WTC11 (cell line): ENCODE data around the gene FGF6. TPM values are rescaled to one million over a fixed set of nuclear protein-coding genes. Genes with fewer than 3 reads are reported as not detected.

Source experiments
- ATAC-seq: fragments of 200-7000 bp; cut with Tn5 transposase; 2 replicates; pipeline ENCODE4 v1.10.0; 2021; ENCODE audit warnings: mild to moderate bottlenecking, moderate library complexity
- CTCF ChIA-PET: fragments of 300-600 bp; sonication (Branson Sonifier 250); formaldehyde crosslinking; loops from one replicate; lab custom pipeline; 2021; ENCODE audit warnings: antibody characterized with exemption; lab: Charles Lee
- POLR2A ChIA-PET: fragments of 350-600 bp; sonication (Branson Sonifier 250); formaldehyde crosslinking; loops from one replicate; lab custom pipeline; 2021; ENCODE audit warnings: antibody characterized with exemption; lab: Charles Lee
- DNase-seq: peaks from one replicate; pipeline ENCODE4 v3.0.0; 2021; ENCODE audit warnings: low spot score
- H3K27ac Mint-ChIP-seq: 2 replicates; pipeline ENCODE4 v1.8.0; 2021; ENCODE audit warnings: mixed read lengths
- H3K27me3 Mint-ChIP-seq: 2 replicates; pipeline ENCODE4 v1.8.0; 2021; ENCODE audit warnings: low read depth, mild to moderate bottlenecking, moderate library complexity, mixed read lengths
- H3K36me3 Mint-ChIP-seq: 2 replicates; pipeline ENCODE4 v1.8.0; 2021; ENCODE audit warnings: mixed read lengths
- H3K4me1 Mint-ChIP-seq: 2 replicates; pipeline ENCODE4 v1.8.0; 2022; ENCODE audit warnings: mixed read lengths
- H3K4me3 Mint-ChIP-seq: 2 replicates; pipeline ENCODE4 v1.8.0; 2021; ENCODE audit warnings: mild to moderate bottlenecking, moderate library complexity, mixed read lengths
- H3K9me3 Mint-ChIP-seq: 2 replicates; pipeline ENCODE4 v1.8.0; 2021; ENCODE audit warnings: mixed read lengths
- ESRRA ChIP-seq: sonication (generic); formaldehyde crosslinking; IDR thresholded peaks from 2 replicates; pipeline ENCODE4 v1.8.1; 2022; ENCODE audit warnings: mild to moderate bottlenecking, missing genetic modification reagents, borderline replicate concordance
- FOXJ3 ChIP-seq: sonication (generic); formaldehyde crosslinking; IDR thresholded peaks from 2 replicates; pipeline ENCODE4 v1.9.0; 2021; ENCODE audit warnings: missing genetic modification reagents, mild to moderate bottlenecking, borderline replicate concordance
- FOXP1 ChIP-seq: sonication (generic); formaldehyde crosslinking; IDR thresholded peaks from 2 replicates; pipeline ENCODE4 v1.8.0; 2022; ENCODE audit warnings: missing genetic modification reagents, mild to moderate bottlenecking, moderate library complexity, borderline replicate concordance
- JAZF1 ChIP-seq: fragments of 250-450 bp; sonication (Bioruptor Pico); IDR thresholded peaks from 2 replicates; pipeline ENCODE4 v1.9.0; 2021; ENCODE audit warnings: moderate library complexity, mild to moderate bottlenecking, inconsistent platforms
- OVOL2 ChIP-seq: fragments of 250-450 bp; sonication (Bioruptor Pico); IDR thresholded peaks from 2 replicates; pipeline ENCODE4 v1.9.0; 2021; ENCODE audit warnings: mild to moderate bottlenecking, borderline replicate concordance
- RELA ChIP-seq: sonication (generic); formaldehyde crosslinking; IDR thresholded peaks from 2 replicates; pipeline ENCODE4 v1.8.1; 2022; ENCODE audit warnings: missing genetic modification reagents, mild to moderate bottlenecking, borderline replicate concordance
- SOX15 ChIP-seq: fragments of 250-450 bp; sonication (Bioruptor Pico); IDR thresholded peaks from 2 replicates; pipeline ENCODE4 v1.9.0; 2021; ENCODE audit warnings: mild to moderate bottlenecking
- ZBTB21 ChIP-seq: sonication (generic); formaldehyde crosslinking; IDR thresholded peaks from 2 replicates; pipeline ENCODE4 v1.8.1; 2023; ENCODE audit warnings: mild to moderate bottlenecking, missing genetic modification reagents, borderline replicate concordance
- ZNF317 ChIP-seq: sonication (generic); formaldehyde crosslinking; IDR thresholded peaks from 2 replicates; pipeline ENCODE4 v1.8.1; 2023; ENCODE audit warnings: low read depth, mild to moderate bottlenecking, moderate library complexity, missing genetic modification reagents, borderline replicate concordance
- total RNA-seq: library from RNA; stranded (reverse); gene quantifications from 3 replicates; pipeline ENCODE4 v1.2.3, GENCODE V29; 2021
- TF ChIP-seq, protein P1 (sequence below): fragments of 250-450 bp; sonication (Bioruptor Pico); IDR thresholded peaks from 2 replicates; pipeline ENCODE4 v1.9.0; 2021; ENCODE audit warnings: moderate library complexity, mild to moderate bottlenecking, inconsistent platforms, borderline replicate concordance
- TF ChIP-seq, protein P2 (sequence below): sonication (generic); formaldehyde crosslinking; IDR thresholded peaks from 2 replicates; pipeline ENCODE4 v1.8.1; 2023; ENCODE audit warnings: mild to moderate bottlenecking, missing genetic modification reagents
- TF ChIP-seq, protein P3 (sequence below): fragments of 200-600 bp; IDR thresholded peaks from 2 replicates; pipeline ENCODE4 v1.8.0; 2022; ENCODE audit warnings: antibody characterized with exemption
- TF ChIP-seq, protein P4 (sequence below): fragments of 250-450 bp; sonication (Bioruptor Pico); IDR thresholded peaks from 2 replicates; pipeline ENCODE4 v1.9.0; 2021; ENCODE audit warnings: mild to moderate bottlenecking
- TF ChIP-seq, protein P5 (sequence below): sonication (generic); formaldehyde crosslinking; IDR thresholded peaks from 2 replicates; pipeline ENCODE4 v1.8.0; 2022; ENCODE audit warnings: missing genetic modification reagents
- TF ChIP-seq, protein P6 (sequence below): sonication (generic); formaldehyde crosslinking; IDR thresholded peaks from 2 replicates; pipeline ENCODE4 v1.8.1; 2022; ENCODE audit warnings: mild to moderate bottlenecking, moderate library complexity, missing genetic modification reagents

FGF6 gene
- total RNA-seq, 1 experiment from 2014 or later, result not detected

DNA sequence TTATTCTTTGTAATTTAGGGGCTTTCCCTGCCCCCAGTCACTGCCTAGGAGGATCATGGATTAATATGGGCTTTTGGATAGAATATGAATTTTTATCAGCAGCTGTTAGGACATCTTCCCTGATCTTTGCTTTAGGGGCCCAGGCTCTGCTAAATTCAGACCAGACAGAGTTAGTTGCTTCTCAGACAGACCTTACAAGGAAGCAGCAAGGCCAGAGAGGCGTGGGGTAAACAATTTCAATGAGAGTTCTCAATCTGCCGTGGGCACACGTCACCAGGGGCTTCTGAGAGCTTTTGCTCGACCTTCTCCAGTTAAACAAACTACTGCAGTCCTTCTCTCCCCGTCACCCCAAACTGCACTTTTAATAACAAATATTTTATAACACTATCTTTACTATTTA is 27.7 kb downstream of the FGF6 start:
- CTCF ChIA-PET, result interaction anchor here (0.7 to 3.5 kb wide), 4 partner anchors 13 to 440 kb away, joined by 3 to 20 read pairs (median 4); no protein-coding TSS in a partner anchor
- H3K4me1 Mint-ChIP-seq, result peaks cover 3% of the 10 kb centered on the region; the same call in 1 of the 2 replicates
- no peak overlapping the region for H3K4me3 Mint-ChIP-seq
- TF ChIP-seq JAZF1 (CRISPR knock-in tag) (no peak), SOX15 (no peak), ESRRA (no peak), RELA (CRISPR knock-in tag) (no peak), ZNF317 (CRISPR knock-in tag) (no peak), FOXP1 (CRISPR knock-in tag) (no peak)
- TF ChIP-seq, protein P1, sequence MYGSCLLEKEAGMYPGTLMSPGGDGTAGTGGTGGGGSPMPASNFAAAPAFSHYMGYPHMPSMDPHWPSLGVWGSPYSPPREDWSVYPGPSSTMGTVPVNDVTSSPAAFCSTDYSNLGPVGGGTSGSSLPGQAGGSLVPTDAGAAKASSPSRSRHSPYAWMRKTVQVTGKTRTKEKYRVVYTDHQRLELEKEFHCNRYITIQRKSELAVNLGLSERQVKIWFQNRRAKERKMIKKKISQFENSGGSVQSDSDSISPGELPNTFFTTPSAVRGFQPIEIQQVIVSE (CRISPR knock-in tag), result no peak
- TF ChIP-seq, protein P2, sequence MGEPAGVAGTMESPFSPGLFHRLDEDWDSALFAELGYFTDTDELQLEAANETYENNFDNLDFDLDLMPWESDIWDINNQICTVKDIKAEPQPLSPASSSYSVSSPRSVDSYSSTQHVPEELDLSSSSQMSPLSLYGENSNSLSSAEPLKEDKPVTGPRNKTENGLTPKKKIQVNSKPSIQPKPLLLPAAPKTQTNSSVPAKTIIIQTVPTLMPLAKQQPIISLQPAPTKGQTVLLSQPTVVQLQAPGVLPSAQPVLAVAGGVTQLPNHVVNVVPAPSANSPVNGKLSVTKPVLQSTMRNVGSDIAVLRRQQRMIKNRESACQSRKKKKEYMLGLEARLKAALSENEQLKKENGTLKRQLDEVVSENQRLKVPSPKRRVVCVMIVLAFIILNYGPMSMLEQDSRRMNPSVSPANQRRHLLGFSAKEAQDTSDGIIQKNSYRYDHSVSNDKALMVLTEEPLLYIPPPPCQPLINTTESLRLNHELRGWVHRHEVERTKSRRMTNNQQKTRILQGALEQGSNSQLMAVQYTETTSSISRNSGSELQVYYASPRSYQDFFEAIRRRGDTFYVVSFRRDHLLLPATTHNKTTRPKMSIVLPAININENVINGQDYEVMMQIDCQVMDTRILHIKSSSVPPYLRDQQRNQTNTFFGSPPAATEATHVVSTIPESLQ (CRISPR knock-in tag), result no peak
- TF ChIP-seq, protein P3, sequence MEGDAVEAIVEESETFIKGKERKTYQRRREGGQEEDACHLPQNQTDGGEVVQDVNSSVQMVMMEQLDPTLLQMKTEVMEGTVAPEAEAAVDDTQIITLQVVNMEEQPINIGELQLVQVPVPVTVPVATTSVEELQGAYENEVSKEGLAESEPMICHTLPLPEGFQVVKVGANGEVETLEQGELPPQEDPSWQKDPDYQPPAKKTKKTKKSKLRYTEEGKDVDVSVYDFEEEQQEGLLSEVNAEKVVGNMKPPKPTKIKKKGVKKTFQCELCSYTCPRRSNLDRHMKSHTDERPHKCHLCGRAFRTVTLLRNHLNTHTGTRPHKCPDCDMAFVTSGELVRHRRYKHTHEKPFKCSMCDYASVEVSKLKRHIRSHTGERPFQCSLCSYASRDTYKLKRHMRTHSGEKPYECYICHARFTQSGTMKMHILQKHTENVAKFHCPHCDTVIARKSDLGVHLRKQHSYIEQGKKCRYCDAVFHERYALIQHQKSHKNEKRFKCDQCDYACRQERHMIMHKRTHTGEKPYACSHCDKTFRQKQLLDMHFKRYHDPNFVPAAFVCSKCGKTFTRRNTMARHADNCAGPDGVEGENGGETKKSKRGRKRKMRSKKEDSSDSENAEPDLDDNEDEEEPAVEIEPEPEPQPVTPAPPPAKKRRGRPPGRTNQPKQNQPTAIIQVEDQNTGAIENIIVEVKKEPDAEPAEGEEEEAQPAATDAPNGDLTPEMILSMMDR, result no peak
- TF ChIP-seq, protein P4, sequence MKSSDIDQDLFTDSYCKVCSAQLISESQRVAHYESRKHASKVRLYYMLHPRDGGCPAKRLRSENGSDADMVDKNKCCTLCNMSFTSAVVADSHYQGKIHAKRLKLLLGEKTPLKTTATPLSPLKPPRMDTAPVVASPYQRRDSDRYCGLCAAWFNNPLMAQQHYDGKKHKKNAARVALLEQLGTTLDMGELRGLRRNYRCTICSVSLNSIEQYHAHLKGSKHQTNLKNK (CRISPR knock-in tag), result no peak
- POLR2A ChIA-PET, result no interaction called here
- no peak for DNase-seq
- ATAC-seq, result no peak
- no peaks in the 10 kb centered on the region for H3K36me3 Mint-ChIP-seq
- no peaks in the 10 kb centered on the region for H3K27me3 Mint-ChIP-seq
- H3K9me3 Mint-ChIP-seq, result no peaks in the 10 kb centered on the region; the same call in 1 of the 2 replicates
- no peak overlapping the region for H3K27ac Mint-ChIP-seq

DNA sequence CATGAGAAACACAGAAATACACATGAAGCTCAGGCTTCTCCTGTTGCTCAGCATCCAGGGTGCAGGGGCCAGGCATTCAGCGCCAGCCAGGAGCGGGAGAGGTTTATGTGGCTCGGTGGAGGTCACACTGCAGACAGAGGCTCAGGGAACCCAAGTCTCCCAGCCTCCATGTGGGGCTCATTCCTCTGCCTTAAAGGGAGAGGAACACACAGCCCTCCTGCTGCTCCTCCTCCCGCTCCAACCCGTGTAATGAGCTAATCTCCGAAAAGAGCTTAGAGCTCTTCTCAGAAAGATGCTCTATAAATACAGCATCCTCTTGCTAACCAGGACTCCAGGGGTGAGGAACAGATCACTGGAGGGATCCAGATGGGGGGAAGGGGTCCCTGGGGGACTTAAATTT is 28.2 kb downstream of the FGF6 start:
- CTCF ChIA-PET, result interaction anchor here (0.7 to 3.5 kb wide), 4 partner anchors 12 to 440 kb away, joined by 3 to 20 read pairs (median 4); no protein-coding TSS in a partner anchor
- POLR2A ChIA-PET, result no interaction called here
- H3K9me3 Mint-ChIP-seq, result no peaks in the 10 kb centered on the region; the same call in 1 of the 2 replicates
- TF ChIP-seq, protein P5, sequence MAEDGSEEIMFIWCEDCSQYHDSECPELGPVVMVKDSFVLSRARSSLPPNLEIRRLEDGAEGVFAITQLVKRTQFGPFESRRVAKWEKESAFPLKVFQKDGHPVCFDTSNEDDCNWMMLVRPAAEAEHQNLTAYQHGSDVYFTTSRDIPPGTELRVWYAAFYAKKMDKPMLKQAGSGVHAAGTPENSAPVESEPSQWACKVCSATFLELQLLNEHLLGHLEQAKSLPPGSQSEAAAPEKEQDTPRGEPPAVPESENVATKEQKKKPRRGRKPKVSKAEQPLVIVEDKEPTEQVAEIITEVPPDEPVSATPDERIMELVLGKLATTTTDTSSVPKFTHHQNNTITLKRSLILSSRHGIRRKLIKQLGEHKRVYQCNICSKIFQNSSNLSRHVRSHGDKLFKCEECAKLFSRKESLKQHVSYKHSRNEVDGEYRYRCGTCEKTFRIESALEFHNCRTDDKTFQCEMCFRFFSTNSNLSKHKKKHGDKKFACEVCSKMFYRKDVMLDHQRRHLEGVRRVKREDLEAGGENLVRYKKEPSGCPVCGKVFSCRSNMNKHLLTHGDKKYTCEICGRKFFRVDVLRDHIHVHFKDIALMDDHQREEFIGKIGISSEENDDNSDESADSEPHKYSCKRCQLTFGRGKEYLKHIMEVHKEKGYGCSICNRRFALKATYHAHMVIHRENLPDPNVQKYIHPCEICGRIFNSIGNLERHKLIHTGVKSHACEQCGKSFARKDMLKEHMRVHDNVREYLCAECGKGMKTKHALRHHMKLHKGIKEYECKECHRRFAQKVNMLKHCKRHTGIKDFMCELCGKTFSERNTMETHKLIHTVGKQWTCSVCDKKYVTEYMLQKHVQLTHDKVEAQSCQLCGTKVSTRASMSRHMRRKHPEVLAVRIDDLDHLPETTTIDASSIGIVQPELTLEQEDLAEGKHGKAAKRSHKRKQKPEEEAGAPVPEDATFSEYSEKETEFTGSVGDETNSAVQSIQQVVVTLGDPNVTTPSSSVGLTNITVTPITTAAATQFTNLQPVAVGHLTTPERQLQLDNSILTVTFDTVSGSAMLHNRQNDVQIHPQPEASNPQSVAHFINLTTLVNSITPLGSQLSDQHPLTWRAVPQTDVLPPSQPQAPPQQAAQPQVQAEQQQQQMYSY (CRISPR knock-in tag), result no peak
- TF ChIP-seq, protein P6, sequence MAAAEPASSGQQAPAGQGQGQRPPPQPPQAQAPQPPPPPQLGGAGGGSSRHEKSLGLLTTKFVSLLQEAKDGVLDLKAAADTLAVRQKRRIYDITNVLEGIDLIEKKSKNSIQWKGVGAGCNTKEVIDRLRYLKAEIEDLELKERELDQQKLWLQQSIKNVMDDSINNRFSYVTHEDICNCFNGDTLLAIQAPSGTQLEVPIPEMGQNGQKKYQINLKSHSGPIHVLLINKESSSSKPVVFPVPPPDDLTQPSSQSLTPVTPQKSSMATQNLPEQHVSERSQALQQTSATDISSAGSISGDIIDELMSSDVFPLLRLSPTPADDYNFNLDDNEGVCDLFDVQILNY (CRISPR knock-in tag), result no peak
- no peak for TF ChIP-seq FOXJ3 (CRISPR knock-in tag)
- no peak for TF ChIP-seq ZBTB21
- no peak for TF ChIP-seq FOXP1 (CRISPR knock-in tag)
- no peak for TF ChIP-seq OVOL2 (CRISPR knock-in tag)
- TF ChIP-seq SOX15, result no peak
- no peak for TF ChIP-seq JAZF1 (CRISPR knock-in tag)
- TF ChIP-seq, all 79 proteins: peak for 0
- H3K27me3 Mint-ChIP-seq, result no peaks in the 10 kb centered on the region
- H3K27ac Mint-ChIP-seq, result no peak overlapping the region
- ATAC-seq (no peak), DNase-seq (no peak)
- no peaks in the 10 kb centered on the region for H3K36me3 Mint-ChIP-seq
- H3K4me1 Mint-ChIP-seq, result peaks cover 3% of the 10 kb centered on the region; the same call in 1 of the 2 replicates
- no peak overlapping the region for H3K4me3 Mint-ChIP-seq
